Renal cortex interstitium (tissue), 11 donors: ENCODE results near the gene SMYD3. TPM values are rescaled to one million over a fixed set of nuclear protein-coding genes. Genes with fewer than 3 reads are reported as not detected.

Experiments
- DNase-seq, 11 donors: peaks; one replicate each; pipeline ENCODE4 v3.0.0-alpha.2; 2013; ENCODE audit warnings: low read depth in 9 of 11, low spot score in 4 of 11; ENCODE audit errors: extremely low read depth in 1 of 11
- polyA plus RNA-seq, 3 donors: library from polyadenylated mRNA; unstranded; fragments of 120-200 nt; gene quantifications; one replicate each; pipeline ENCODE4 v1.2.1, GENCODE V29; 2013; ENCODE audit not compliant: insufficient read length in 3 of 3

Gene SMYD3
- polyA plus RNA-seq, 3 donors, result 25.0 to 28.7 (median 28.5) TPM

DNA sequence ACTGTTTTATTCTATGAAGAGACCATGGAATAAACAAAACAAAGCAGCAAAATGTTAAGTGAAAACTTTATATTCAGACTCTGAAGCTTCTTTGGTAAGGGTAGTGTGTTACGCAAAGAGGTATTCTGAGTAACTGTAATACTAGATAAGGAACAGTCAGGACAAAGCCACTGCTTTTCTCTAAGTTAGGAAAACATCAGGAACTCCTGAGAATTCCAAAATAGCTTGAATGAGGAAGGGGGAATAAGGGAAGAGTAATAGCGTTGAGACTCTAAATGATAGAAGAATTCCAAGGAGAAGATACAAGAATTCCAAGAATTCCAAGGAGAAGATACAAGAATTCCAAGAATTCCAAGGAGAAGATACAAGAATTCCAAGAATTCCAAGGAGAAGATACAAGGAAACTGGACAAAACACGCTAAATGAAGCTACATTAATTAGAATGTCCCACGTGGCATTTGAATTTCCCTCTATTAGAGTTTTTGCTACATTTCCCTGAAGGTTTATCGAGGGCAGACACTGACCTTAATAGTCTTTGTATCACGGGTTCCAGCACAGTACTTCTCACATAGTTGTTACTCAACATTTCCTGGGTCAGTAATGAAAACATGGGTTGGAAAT is 71.5 kb downstream of the SMYD3 start:
- DNase-seq, result no peak

DNA sequence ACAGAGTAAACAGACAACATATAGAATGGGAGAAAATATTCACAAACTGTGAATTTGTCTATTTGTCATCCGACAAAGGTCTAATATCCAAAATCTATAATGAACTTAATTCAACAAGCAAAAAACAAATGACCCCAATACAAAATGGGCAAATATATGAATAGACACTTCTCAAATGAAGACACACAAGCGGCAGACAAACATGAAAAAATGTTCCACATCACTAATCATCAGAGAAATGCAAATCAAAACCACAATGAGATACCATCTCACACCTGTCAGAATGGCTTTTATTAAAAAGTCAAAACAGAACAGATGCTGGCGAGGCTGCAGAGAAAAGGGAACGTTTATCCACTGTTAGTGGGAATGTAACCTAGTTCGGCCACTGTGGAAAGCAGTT is 72.7 kb downstream of the SMYD3 start:
- DNase-seq, result no peak

DNA sequence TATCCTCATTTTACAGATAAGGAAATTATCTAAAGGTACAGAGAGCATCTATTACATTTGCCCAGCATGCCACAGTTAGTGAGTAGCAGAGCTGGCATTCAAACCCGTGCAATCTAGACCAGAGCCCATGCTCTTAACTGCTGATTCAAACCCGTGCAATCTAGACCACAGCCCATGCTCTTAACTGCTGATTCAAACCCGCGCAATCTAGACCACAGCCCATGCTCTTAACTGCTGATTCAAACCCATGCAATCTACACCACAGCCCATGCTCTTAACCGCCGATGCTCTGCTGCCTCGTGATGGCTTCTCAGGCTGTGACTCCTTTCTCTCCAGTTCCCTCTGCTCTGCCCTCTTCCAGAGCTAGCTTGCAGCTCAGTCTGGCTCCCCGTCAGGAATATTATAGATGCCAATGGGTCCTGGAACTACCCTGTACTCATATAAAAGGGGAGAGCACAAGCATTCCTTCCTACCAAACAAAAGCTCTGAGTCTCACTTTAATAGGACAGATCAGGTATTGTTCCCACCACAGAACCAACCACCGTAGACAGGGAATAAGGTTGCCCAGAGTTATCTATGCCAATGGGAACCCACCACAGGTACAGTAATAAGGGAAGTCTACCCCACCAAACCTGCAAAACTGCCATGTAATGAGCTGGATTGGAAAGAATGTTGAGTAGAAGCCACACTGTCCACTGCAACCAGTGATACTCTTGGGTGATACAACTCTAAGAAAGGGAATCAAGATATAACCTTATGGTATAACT is 78.4 kb downstream of the SMYD3 start:
- DNase-seq, result no peak

DNA sequence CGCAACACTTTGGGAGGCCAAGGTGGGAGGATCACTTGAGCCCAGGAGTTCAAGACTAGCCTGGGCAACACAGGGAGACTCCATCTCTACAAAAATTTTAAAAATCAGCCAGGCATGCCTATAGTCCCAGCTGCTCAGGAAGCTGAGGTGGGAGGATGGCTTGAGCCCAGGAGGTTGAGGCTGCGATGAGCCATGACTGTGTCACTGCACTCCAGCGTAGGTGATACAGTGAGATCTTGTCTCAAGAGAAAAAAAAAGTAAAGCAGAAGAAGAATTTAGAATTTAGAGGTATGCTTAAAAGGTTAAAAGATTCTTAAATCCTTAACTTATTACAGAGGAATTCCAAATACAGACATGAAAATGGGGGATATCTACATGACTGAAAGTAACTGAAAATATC is 79.5 kb downstream of the SMYD3 start:
- no peak for DNase-seq

DNA sequence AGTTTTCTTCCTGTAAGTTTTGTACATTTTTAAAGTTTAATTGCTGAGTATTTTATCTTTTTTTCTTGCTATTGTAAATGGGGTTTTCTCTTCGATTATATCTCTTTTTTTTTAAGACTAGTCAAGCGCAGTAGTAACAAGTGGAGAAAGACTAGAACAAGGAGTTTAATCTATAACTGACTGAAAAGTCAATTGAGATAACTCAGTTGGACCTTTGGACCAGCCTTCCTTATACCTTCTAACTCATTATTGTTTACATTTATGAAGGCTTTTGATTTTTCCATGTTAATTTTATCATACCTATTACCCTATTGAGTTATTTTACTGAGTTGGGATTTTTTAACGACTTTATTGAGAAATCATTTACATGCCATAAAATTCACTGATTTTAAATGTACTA is 81.2 kb downstream of the SMYD3 start:
- DNase-seq, result no peak

DNA sequence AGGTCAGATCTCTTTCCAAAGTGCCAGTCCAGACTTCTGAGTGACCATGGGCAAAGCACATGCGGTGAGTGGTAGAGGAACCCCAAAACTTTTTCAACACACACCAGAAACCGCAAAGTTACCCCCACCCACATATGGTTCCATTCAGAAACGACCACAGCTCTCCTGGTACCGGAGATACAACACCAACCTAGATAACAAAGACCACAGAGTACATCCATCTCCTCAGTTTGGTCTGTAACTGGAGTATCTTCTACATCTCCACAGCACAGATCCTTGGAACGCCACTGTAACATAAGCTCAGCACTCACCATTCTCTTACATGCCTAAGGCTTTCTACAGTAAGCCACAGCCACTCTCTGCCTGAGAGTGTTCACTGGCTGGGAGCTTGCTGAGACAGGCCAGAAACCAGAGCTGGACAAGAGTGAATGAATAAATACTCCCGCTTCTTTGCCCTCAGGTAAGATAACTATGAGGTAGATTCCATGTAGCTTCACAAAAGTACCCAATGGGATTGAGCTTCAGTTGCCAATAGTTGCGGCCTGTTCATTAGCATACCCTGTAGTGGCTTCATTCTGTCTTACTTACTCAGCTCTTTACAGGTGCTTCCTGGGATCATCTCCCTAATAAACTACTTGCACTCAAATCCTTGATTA is 81.8 kb downstream of the SMYD3 start:
- no peak for DNase-seq

DNA sequence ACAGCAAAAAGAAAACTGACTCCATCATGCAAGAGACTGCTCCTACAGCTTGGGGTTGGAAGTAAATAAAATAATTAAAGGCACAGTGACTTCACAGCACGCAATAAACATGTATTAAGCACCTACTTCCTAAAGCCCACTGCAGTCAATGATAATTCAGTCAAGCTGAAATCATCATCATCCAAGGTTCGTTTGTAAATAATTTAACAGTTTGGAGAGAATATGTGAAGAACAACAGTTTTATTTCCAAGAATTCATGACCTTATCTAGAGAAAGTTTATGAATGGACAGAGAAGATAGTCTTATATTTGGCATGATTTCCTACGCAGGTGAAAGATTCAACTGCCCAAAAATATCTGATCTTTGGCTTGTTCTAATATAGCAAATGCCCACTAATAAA is 86.8 kb downstream of the SMYD3 start:
- no peak for DNase-seq

DNA sequence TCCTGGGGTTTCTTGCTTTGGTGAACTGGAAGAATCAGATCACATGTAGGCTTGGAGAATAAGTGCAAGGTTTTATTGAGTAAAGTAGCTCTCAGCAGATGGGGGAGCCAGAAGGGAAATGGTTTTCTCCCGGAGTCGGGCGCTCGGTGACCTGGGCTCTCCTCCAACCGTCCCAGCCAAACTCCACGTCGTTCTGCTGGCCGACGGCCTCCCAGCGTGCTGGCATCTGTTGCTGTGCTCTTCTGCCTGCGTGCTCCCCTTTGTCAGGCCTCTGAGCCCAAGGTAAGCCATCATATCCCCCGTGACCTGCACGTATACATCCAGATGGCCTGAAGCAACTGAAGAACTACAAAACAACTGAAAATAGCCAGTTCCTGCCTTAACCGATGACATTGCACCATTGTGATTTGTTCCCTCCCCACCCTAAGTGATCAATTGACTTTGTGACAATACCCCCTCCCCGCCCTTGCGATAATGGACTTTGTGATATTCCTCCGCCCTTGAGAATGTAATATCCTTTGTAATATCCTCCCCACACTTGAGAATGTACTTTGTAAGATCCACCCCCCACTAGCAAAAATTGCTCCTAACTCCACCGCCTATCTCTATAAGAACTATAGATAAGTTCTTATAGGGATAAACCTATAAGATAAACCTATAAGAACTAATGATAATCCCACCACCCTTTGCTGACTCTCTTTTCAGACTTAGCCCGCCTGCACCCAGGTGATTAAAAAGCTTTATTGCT is 88.3 kb downstream of the SMYD3 start:
- DNase-seq, result no peak

DNA sequence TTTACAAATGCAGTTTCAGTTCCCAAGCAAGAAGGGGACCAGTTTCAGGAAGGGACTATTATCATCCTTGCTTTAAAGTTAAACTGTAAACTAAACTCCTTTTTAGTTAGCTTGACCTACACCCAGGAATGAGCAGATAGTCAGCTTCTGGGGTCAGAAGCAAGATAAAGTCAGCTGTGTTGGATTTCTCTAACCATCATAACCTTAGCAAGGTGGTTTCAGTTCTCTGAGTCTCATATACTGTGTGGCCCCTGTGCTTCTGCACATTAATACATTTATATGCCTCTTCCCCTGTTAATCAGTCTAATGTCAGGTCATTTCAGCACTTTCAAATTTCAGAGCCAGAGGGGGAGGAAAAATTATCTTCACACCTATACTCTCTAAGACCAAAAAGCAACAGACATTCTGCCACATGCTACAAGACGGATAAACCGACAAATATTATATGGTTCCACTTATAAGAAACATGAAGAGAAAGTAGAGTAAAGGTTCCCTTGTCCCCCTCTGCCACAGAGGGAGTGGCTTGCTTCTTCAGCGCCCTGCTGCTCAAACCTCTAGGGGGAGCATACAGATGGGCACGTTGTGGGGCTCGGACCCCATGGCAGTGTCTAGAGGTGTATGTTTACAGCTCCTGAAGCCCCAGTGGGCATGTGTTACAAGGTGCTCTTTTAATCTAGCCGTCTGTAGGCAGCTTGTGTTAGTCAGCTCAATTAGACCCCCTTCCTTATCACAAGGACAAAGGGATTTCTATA is 89.1 kb downstream of the SMYD3 start:
- no peak for DNase-seq

DNA sequence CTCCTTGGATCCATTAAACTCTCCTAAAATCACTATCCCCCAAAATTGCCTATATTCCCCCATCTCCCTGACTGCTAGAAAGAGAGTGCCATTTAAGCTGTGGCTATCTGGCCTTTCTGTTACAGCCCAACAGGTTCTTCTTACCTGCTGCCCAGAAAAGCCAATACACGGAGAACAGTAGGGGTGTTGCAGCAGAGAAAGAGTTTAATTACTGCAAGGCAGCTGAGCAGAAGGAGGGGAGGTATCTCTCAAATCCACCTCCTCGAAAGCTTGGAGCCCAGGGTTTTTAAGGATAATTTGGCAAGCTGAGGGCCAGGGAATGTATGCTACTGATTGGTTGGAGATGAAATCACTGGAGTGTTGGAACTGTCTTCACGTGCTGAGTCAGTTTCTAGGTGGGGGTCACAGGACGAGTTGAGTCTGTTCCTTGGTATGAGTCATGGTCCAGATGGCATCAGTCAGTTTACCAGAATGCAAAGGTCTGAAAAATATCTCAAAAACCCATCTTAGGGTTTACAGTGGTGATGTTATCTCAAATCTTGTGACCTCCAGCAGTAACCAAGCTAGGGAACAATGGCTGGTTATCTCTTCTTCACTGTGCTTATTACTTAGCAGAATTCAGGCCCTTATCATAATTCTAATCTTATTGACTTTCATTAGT is 89.8 kb downstream of the SMYD3 start:
- no peak for DNase-seq

DNA sequence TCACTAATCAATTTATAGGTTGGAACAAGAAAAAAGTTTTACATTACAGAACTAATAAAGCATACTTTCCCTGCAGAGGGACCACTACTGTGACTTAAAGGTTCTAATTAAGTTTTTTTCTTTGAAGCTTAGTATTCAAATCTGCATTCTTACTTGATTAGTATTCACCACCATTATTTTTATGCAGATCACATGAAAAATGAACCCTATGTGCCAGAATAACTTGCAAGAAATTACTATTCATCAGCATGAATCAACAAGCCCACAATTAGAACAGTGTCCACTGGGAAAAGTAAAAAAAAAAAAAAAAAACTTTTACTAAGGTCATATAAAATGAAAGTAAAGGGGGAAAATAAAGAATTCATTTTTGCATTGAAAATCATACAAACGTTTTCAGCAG is 90.8 kb downstream of the SMYD3 start:
- no peak for DNase-seq

DNA sequence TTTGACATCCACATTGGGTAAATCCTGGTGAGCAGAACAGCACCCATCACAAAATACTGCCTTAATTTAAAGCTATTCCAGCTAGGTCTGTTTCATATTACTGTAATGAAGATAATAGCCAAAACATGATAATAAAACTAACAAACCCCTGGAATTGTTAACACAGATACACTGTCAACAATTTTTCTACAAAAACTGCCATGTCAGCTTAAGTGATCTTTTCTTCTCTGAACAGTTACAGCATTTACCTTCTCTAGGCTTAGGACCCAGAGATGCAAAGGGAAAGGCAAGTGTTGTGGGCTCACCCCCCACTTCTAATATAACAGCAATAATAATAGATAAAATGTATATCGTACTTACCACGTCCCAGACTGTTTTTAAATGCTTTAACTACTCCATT is 92.1 kb downstream of the SMYD3 start:
- DNase-seq, result no peak

DNA sequence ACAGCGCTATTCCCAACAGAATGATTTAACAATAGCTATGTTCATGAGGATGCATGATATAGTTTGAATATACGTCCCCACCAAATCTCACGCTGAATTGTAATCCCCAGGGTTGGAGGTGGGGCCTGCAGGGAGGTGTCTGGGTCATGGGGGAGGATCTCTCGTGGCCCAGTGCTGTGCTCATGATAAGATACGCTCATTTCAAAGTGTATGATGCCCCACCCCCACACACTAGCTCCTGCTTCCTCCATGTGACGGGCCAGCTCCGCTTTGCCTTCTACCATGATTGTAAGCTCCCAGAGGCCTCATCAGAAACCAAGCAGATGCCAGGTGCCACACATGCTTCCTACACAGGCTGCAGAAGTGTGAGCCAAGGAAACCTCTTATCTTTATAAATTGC is 93.6 kb downstream of the SMYD3 start:
- DNase-seq, result no peak

DNA sequence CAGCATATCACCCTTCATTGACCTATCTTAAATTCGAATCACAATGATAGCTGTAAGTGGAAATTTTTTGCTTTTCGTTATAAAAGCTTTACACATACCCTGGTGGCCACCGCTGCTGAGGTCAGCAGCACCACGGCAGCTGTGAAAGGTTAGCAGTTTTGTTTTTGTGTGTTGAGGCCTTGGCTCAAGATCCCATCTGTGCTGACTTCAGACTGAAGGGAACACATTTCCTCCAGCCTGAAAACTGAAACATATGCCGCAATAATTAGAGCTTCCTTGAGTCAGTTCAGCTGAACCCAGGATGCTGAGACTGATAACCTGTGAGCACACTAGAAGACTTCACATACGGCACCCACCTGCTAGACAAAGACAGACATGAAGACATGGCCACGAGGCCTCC is 103.0 kb downstream of the SMYD3 start:
- no peak for DNase-seq

DNA sequence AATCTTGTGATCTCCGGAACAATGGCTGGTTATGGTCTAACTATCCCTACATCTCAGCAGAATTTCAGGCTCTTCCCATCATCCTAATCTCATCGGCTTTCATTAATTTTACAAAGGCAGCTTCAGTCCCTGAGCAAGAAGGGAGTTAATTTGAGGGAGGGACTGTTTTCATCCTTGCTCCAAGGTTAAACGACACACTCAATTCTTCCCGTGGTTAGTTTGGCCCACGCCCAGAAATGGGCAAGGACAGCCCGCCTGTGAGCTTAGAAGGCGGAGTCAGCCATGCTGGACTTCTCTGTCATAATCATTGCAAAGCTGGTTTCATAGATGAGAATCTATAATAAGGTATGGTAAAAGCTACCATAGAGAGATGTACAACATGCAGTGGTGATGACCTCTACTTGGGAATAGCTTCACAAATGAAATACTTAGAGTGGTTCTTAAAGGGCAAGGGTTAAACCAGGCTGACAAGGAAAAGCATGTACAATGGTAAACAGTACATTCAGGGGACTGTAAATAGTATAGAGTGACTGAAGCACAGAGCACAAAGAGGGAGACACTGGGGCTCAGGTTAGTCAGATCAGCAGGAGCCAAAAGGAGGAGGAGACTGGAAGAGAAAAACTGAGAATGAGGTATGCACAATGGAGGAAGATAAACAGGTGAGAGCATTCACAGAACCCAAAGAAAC is 108.8 kb downstream of the SMYD3 start:
- DNase-seq, result no peak

DNA sequence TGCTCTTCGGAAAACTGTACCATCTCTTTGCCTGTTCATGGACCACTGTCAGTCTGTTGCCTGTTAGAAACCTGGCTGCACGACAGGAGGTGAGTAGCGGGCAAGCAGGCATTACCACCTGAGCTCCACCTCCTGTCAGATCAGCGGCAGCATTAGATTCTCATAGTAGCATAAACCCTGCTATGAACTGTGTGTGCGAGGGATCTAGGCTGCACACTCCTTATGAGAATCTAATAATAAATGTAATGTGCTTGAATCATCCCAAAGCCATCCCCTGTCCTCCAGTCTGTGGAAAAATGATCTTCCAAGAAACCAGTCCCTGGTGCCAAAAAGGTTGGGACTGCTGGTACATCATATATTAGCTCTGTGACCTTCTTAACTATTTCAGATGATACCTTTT is 110.0 kb downstream of the SMYD3 start:
- DNase-seq, result no peak

DNA sequence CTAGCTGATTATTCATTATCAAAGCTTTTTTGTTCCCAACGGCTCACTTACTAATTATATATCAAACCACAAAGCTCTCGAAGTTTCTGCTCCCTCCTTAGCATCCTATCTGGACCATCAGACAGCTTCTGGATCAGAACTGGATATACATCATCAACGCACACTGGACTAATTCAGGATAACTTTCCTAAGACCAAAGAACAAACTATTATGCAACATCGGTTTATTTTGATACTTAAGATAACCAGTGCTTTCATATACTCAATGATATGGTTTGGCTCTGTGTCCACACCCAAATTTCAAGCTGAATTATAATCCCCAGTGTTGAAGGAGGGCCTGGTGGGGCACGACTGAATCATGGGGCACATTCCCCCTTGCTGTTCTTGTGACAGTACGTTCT is 110.8 kb downstream of the SMYD3 start:
- no peak for DNase-seq

DNA sequence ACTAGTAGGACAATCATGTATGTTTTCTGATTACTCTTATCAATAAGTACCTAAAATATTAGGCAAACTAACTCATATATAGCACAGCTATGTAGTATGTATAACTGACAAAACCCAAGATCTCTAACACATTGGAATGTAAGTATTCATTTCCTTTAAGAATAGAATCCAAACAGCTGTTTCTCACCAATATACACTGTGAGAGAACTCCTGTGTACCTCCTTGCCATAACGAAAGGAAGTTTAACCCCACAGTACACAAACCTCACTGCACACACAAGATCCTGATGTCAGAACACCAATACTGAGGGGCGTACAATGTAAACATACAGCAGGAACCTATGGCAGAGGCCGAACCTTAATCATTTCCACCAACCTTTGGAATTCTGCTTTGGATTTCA is 113.0 kb downstream of the SMYD3 start:
- DNase-seq, result no peak
